ENCODE measurements around the gene BST2.
A peak's percentile ranks its signal among the peaks of the same experiment; 100 is the strongest.

The BST2 gene

GRCh38 chr19:17404015-17404414, 1.4 kb downstream of the BST2 start:
- peaks cover 3% of the 10 kb centered on the region; the same call in 1 of the 2 replicates for H3K36me3 ChIP-seq (replicated peaks; ENCODE audit: insufficient read depth, low read length)
- H4K20me1 ChIP-seq (ENCODE audit: insufficient read depth, low read length), result no peaks in the 10 kb centered on the region
- no peaks in the 10 kb centered on the region for H3K27me3 ChIP-seq (replicated peaks; ENCODE audit: insufficient read depth, low read length)
- TF ChIP-seq CTCF (IDR thresholded peaks at IDR 0.05; ENCODE audit: low read length), result no peak
- H3K9me2 ChIP-seq (replicated peaks; ENCODE audit: insufficient read depth, low read length), result no peaks in the 10 kb centered on the region
- no peak for DNase-seq
- H3F3A ChIP-seq (ENCODE audit: insufficient read depth, low read length), result peaks cover 21% of the 10 kb centered on the region
- peak overlapping the region; percentile 76; the same call in 1 of the 2 replicates for H3K9ac ChIP-seq (ENCODE audit: low read length)
- H3K4me1 ChIP-seq (ENCODE audit: low read length), result no peaks in the 10 kb centered on the region
- H3K4me2 ChIP-seq (ENCODE audit: low read depth, low read length), result peak overlapping the region; percentile 98
- H3K9me3 ChIP-seq (replicated peaks; ENCODE audit: insufficient read depth, low read length), result no peaks in the 10 kb centered on the region
- H2AFZ ChIP-seq (ENCODE audit: low read length), result no peak overlapping the region
- peaks cover 44% of the 10 kb centered on the region for H3K79me2 ChIP-seq (ENCODE audit: low read length)
- H3K27ac ChIP-seq (ENCODE audit: low read length), result peak overlapping the region; percentile 92; the same call in 1 of the 2 replicates
- H3K4me3 ChIP-seq (ENCODE audit: low read length), result peak overlapping the region; percentile 81

GRCh38 chr19:17402982-17403855, 2.2 kb downstream of the BST2 start:
- H3K9ac ChIP-seq (ENCODE audit: low read length), result no peak overlapping the region
- H3K4me2 ChIP-seq (ENCODE audit: low read depth, low read length), result peak overlapping the region; percentile 98; the same call in 1 of the 2 replicates
- no peaks in the 10 kb centered on the region for H4K20me1 ChIP-seq (ENCODE audit: insufficient read depth, low read length)
- peaks cover 44% of the 10 kb centered on the region for H3K79me2 ChIP-seq (ENCODE audit: low read length)
- H3K9me2 ChIP-seq (replicated peaks; ENCODE audit: insufficient read depth, low read length), result no peaks in the 10 kb centered on the region
- peaks cover 3% of the 10 kb centered on the region; the same call in 1 of the 2 replicates for H3K36me3 ChIP-seq (replicated peaks; ENCODE audit: insufficient read depth, low read length)
- no peaks in the 10 kb centered on the region for H3K9me3 ChIP-seq (replicated peaks; ENCODE audit: insufficient read depth, low read length)
- TF ChIP-seq CTCF (IDR thresholded peaks at IDR 0.05; ENCODE audit: low read length) (no peak), EZH2 (optimal IDR thresholded peaks at IDR 0.05; ENCODE audit: low read depth, low read length) (no peak), EZH2phosphoT487 (IDR thresholded peaks at IDR 0.05; ENCODE audit: low read length) (no peak)
- no peaks in the 10 kb centered on the region for H3K27me3 ChIP-seq (replicated peaks; ENCODE audit: insufficient read depth, low read length)
- no peak overlapping the region for H2AFZ ChIP-seq (ENCODE audit: low read length)
- H3F3A ChIP-seq (ENCODE audit: insufficient read depth, low read length), result peaks cover 21% of the 10 kb centered on the region
- no peak for DNase-seq
- H3K4me3 ChIP-seq (ENCODE audit: low read length), result no peak overlapping the region
- no peaks in the 10 kb centered on the region for H3K4me1 ChIP-seq (ENCODE audit: low read length)
- no peak overlapping the region for H3K27ac ChIP-seq (ENCODE audit: low read length)

DNA sequence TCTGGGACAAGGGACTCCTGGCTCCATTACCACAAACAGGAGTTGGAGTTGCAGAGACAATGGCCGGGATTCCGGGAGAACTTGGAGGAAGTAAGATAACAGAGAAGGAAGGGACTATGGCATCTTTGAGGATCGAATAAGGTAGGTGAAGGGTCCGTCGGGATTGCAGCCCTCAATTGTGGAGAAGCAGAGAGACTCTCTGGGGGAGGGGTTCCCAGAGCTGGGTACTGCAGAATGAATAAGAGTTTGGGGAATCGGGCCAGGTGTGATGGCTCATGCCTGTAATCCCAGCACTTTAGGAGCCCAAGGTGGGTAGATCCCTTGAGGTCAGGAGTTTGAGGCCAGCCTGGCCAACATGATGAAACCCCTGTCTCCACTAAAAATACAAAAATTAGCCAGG, 3.8 kb downstream of the BST2 start:
- no peaks in the 10 kb centered on the region for H3K27me3 ChIP-seq (replicated peaks; ENCODE audit: insufficient read depth, low read length)
- H3K79me2 ChIP-seq (ENCODE audit: low read length), result peaks cover 38% of the 10 kb centered on the region
- no peaks in the 10 kb centered on the region for H3K9me3 ChIP-seq (replicated peaks; ENCODE audit: insufficient read depth, low read length)
- no peaks in the 10 kb centered on the region for H3K9me2 ChIP-seq (replicated peaks; ENCODE audit: insufficient read depth, low read length)
- peaks cover 16% of the 10 kb centered on the region for H3F3A ChIP-seq (ENCODE audit: insufficient read depth, low read length)
- no peak overlapping the region for H3K9ac ChIP-seq (ENCODE audit: low read length)
- no peak overlapping the region for H3K4me2 ChIP-seq (ENCODE audit: low read depth, low read length)
- no peaks in the 10 kb centered on the region for H3K4me1 ChIP-seq (ENCODE audit: low read length)
- H3K27ac ChIP-seq (ENCODE audit: low read length), result no peak overlapping the region
- peaks cover 3% of the 10 kb centered on the region; the same call in 1 of the 2 replicates for H3K36me3 ChIP-seq (replicated peaks; ENCODE audit: insufficient read depth, low read length)
- H2AFZ ChIP-seq (ENCODE audit: low read length), result no peak overlapping the region
- H3K4me3 ChIP-seq (ENCODE audit: low read length), result no peak overlapping the region
- H4K20me1 ChIP-seq (ENCODE audit: insufficient read depth, low read length), result no peaks in the 10 kb centered on the region
- TF ChIP-seq EZH2 (optimal IDR thresholded peaks at IDR 0.05; ENCODE audit: low read depth, low read length) (no peak), CTCF (IDR thresholded peaks at IDR 0.05; ENCODE audit: low read length) (no peak), EZH2phosphoT487 (IDR thresholded peaks at IDR 0.05; ENCODE audit: low read length) (no peak)
- DNase-seq, result no peak
